Measurements from ENCODE around the gene PPP1R15A.
"Not testable (repeated sequence)": the region's sequence is repeated elsewhere in the genome, so short reads cannot be mapped to it uniquely, and the experiment has no call there.

PPP1R15A gene

DNA sequence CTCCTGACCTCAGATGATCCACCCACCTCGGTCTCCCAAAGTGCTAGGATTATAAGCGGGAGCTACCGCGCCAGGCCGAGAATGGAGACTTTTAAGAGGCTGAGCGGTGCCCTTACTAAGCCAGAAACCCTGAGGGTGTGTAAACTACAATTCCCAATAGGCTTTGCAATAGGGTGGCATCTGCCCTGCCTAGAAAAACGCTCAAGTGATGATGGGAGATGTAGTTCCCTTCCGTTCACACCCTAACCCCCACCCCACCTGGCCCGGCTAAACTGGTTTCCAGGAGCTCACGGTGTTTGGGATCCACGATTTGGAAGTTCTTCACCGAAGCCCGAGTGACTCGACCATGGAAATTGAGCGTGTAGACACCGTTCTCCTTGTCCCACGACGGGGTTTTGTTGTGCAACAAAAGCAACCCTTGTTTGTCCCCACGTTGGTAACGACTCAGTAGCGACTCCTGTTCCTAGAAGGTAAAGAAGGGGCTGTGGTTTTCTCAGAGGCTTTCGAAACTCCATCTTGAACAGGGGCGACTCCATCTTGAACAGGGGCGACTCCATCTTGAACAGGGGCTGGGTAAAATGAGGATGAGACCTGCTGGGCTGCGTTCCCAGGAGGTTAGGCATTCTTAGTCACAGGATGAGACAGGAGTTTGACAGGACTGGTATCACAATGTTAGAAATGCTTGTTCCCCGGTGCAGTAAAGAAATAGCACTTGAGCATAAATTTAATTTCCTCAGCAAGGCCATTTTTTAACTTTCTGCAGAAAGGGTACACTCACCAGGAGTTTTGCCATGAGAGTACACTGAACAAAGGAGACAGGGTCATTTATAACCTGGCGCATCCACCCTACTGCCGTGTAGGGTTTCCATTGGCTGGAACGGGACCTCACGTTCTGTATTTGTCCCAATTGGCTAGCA, 9.8 kb downstream of the PPP1R15A start:
- DNase-seq (ENCODE audit: low spot score): no peak

DNA sequence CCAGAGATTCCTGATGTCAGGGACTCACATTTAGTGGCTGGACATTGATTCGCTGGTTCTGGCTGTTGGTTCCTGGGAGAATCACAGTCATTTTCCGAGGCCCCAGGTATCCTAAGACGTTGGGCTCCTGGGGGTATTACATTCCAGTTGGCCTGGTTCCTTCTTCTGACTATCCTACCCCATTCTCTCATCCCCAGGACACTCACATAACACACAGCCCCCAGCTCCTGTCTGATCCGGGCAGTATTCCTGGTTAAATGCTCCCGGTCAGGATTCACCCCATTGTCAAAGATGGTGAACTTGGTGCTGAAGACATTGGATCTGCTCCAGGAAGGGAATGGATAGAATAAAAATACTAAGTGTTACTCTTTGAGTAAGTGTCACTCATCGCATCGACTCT, 11.5 kb downstream of the PPP1R15A start:
- no peak for DNase-seq (ENCODE audit: low spot score)

DNA sequence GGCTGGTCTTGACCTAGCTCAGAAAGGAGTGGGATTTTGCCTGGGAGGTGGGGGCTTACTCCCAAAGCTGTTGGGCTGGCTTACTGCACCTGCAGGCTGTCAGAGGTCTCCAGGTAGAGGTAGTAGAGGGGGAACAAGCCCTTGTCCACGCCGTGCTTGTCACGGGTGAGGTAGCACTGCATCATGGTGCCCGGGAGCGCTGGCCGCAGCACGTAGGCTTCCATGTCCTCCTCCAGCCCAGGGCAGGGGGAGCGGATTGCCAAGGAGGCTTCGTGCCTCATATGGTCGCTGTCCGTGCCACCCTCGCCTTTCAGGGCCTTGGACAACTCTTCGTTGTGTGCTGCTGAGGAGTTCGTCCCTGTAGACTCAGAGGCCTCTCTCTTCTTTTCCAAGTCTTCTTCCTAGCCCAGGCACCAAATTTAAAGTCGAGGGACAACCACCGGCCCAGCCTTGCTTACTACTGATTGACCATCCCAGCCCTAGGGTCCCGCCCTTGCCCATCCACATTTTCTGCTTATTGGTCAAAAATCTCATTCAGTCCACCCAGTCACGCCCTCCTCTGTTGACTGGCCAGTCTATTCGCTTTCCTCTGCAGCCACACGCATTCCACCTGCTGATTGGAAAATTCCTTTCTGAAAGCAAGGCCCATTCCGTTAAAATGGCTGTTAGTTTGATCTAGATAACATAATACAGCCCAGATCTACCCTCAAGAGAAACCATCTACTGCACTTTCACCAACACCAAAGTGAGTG, 15.8 kb downstream of the PPP1R15A start:
- DNase-seq (ENCODE audit: low spot score): no peak

DNA sequence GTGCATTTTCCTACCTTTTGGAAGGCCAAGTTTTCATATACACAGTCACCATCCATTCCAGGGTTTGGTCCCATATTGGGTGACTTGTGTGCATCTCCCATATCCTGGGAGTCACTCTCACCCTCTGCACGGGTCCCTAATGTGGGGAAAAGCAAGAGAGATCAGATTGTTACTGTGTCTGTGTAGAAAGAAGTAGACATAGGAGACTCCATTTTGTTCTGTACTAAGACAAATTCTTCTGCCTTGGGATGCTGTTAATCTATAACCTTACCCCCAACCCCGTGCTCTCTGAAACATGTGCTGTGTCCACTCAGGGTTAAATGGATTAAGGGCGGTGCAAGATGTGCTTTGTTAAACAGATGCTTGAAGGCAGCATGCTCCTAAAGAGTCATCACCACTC, 17.3 kb downstream of the PPP1R15A start:
- not testable (repeated sequence) for DNase-seq (ENCODE audit: low spot score)

DNA sequence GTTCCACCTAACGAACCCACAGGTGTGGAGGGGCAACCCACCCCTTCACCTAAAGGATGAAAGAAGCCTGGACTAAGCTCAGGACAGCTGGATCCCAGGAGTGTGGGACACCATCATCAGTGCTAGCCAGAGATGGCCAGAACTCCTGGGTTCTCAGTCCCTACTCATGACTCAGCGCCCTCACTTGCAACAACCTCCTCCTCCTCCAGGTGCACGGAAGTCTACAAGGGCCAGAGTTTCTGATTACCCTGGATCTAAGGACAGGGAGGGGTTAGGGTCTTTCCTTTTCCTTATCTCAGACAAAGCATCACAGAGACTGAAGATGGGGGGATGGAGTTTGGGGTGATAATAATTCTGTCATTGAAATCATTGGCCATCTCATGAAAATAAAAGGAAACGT, 18.3 kb downstream of the PPP1R15A start:
- no peak for DNase-seq (ENCODE audit: low spot score)

DNA sequence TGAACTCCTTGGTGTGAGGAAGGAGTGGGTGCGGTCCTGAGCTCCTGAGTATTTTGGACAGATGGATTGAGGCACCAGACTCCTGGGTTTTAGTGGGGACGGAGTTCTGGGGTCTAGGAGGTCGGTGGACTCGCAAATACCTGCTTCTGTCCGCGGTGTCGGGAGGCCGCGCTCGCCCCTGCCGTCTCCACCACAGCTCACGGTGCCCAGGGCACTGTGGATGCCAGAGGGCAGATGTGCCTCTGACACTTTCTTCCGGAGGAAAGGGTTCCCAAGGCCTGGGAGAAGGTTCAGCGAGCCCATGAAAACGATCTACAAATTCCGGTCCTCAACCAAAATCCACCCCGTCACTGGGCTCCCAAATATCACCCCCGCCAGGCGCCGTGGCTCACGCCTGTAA, 23.0 kb downstream of the PPP1R15A start:
- no peak for DNase-seq (ENCODE audit: low spot score)

DNA sequence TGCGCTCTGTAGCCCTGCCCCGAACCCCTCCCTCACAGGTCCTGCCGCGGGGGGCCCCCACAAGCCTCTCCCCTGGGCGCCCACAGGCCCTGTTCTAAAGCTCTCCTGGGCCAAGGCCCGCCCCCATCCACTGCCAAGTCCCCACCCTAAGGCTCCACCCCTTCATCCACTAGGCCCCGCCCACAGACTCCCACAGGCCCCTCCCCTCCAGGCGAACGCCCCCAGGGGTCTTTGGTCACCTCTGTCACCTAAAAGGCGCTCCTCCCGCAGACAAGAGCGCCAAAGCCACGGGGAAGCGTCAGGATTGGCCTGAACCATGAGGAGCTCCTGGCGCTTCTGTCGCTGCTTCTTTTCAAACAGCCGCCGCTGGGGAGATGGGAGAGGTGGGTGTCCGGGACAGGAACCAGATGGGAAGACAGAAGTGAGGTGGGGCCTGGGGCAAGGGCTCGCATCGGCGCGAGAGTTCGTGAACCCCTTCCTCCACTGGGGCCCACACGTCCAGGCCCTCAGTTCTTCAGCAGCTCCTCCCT, 24.0 kb downstream of the PPP1R15A start:
- DNase-seq (ENCODE audit: low spot score): no peak

DNA sequence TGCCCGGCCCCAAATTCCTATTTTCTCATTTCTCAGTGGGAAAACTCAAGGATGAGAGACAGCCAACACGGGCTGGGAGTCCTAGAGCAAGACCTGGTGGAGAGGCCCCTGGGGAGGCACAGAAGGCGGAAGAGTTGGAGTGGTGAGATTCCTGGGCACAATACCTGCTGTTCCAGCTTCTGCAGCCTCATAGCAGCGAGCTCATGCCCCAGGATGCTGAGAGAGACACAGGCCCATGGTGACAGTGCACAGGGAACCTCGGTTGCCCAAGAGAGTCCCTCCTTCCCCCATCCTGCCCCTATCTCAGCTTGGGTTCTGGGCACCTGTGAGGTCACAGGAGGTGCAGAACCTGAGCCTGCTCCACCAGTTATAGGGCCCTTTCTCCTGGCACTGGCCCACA, 25.0 kb downstream of the PPP1R15A start:
- no peak for DNase-seq (ENCODE audit: low spot score)

DNA sequence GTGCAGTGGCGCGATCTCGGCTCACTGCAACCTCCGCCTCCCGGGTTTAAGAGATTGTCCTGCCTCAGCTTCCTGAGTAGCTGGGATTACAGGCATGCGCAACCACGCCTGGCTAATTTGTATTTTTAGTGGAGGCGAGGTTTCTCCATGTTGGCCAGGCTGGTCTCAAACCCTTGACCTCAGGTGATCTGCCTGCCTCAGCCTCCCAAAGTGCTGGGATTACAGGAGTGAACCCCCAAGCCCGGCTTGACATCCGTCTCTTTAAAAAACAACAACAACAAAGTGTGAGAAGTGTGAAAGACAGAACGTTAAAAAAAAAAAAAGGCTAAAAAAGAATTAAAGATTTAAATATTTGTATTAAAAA, 27.1 kb downstream of the PPP1R15A start:
- not testable (repeated sequence) for DNase-seq (ENCODE audit: low spot score)

DNA sequence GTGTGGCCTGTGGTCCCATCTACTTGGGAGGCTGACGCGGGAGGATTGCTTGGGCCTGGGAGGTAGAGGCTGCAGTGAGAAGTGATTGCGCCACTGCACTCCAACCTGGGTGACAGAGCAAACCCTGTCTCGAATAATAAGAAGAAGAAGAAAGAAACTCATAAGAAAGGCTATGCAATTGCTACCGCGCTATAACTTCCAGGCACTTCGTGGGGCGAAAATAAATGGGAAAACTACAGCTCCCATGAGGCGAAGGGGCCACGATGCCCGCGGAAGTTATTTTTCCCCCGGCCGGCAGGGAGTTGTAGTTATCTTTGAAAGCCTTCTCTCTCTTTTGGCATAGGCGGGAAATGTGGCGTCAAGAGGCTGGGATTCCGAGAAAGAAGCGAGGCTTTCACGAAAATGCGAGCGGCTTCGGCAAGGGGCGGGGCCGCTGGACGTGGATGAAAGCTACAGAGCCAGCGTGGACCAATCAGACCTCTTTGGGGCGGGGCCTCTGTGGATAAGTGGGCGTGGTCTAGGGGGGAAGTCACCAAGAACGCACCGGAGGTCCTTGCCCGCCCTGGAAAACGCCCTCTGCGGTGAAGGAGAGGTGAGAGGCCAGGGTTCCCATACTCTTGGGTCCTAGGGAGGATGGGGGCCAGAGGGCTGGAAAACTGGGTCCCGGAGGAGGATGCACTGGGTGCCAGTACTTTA, 27.7 kb downstream of the PPP1R15A start, which contains the start of gene NUCB1:
Gene NUCB1, plus strand, starts transcription at position 532 of the 696 bp plus-strand sequence. CDS start 485 bp downstream, outside the sequence.
- peak; percentile 94 for DNase-seq (ENCODE audit: low spot score)

DNA sequence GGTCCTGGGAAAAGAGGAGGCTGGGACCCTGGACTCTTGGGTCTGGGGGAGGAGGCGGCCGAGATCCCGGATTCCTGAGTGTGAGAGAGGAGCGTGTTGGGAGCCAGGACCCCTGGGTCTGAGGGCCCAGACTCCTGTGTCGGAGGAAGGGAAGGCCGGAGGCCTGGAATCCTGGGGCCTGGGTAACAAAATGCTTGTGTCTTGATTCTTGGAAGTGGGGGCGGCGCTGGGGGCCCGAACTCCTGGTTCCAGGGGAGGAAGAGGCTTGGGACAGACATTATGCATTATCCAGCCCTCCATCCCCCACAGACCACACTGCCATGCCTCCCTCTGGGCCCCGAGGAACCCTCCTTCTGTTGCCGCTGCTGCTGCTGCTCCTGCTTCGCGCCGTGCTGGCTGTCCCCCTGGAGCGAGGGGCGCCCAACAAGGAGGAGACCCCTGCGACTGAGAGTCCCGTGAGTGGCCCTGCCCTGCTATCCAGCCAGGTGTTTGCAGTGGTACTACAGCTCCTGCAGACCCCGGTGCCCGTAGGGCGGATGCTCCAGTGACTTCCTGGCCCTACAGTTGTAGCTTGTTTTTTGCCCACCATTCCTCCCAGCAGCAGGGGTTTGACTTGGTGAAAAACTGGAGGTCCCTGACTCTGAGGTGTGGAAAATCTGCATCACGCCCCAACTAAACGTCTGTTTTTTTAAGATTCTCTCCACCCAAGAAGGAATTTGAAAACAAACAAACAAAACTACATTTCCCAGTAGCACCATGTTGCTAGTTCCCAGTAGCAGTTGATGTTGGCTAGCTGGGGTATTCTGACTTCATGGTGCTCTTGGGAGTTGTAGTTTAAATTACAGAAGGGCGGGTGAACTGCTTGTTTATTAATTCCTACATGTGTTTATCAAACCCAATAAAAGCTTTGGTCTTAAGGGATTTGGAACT, 28.5 kb downstream of the PPP1R15A start:
- DNase-seq (ENCODE audit: low spot score): peak; percentile 55

DNA sequence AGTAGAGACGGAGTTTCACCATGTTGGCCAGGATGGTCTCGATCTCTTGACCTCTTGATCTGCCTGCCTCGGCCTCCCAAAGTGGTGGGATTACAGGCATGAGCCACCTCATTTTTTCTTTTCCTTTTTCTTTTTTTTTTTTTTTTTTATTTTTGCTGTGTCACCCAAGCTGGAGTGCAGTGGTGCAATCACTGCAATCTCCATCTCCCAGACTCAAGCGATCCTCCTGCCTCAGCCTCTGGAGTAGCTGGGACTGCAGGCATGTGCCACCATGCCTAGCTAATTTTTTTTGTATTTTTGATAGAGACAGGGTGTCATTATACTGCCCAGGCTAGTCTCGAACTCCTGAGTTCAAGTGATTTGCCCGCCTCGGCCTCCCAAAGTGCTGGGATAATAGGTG, 30.1 kb downstream of the PPP1R15A start:
- not testable (repeated sequence) for DNase-seq (ENCODE audit: low spot score)

DNA sequence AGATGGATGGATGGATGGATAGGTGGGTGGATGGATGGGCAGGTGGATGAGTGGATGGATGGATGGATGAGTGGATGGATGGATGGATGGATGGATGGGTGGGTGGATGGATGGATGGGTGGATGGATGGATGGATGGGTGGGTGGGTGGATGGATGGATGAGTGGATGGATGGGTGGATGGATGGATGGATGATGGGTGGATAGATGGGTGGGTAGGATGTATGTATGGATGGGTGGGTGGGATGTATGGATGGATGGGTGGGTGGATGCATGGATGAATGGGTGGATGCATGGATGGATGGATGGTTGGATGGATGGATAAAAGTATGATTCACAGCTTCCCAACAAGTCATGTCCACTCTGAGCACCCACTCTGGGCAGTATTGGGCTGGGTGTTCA, 31.6 kb downstream of the PPP1R15A start:
- not testable (repeated sequence) for DNase-seq (ENCODE audit: low spot score)

DNA sequence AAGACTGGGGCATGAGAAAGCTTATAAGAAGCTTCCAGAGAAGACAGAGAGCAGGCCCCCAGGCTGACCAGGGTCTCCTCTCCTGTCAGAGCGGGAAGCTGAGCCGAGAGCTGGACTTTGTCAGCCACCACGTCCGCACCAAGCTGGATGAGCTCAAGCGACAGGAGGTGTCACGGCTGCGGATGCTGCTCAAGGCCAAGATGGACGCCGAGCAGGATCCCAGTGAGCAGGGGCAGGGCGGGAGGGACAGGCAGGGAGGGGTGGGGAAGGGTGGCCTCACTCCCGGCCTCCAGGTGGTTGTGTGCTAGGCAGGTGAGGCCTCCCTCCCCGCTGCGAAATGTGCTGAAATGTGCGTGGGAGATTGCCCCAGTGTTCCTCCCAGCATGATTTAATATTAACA, 33.4 kb downstream of the PPP1R15A start:
- DNase-seq (ENCODE audit: low spot score): no peak

DNA sequence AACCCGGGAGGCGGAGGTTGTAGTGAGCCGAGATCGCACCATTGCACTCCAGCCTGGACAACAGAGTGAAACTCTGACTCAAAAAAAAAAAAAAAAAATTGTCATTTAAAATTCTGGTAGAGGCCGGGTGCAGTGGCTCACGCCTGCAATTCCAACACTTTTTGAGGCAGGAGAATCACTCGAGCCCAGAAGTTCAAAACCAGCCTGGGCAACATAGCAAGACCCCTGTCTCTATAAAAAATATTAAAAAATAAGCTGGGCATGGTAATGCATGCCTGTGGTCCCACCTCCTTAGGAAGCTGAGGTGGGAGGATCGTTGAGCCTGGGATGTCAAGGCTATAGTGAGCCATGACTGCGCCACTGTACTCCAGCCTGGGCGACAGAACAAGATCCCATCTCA, 34.1 kb downstream of the PPP1R15A start:
- DNase-seq (ENCODE audit: low spot score): no peak

DNA sequence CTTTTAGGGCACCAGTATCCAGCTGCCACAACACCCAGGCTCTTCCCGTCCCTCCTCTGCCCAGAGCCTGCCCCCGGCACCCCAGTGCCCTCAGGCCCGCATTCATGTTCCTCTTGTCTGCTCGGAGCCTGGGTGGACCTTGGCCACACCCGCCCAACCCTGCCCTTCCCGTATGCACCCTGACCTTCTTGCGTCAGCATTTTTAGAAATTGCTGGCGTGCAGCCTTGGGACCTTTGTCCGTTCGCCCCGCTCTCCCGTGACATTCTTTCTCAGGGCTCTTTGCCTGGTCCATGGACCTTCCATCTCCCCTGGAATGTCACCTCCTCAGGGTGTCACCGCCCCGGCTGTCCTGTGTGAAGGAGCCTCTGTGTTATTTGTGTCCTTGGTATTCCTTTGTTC, 35.5 kb downstream of the PPP1R15A start:
- peak; percentile 57 for DNase-seq (ENCODE audit: low spot score)

DNA sequence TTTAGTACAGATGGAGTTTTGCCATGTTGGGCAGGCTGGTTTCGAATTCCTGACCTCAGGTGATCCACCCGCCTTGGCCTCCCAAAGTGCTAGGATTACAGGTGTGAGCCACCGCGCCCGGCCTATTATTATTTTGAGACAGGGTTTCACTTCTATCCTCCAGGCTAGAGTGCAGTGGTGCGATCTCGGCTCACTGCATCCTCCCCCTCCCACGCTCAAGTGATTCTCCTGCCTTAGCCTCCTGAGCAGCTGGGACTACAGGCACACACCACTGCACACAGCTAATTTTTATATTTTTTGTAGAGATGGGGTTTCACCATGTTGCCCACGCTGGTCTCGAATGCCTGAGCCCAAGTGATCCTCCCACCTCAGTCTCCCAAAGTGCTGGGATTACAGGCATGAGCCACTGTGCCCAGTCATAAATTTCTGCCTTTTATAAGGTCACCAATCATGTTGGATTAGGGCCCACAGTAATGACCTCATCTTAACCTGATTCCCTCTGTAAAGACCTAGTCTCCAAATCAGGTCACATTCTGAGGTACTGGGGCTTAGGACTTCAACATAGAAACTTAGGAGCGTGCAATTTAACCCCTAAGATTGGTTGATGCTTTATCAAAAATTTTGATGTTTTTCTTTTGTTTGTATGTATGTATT, 37.3 kb downstream of the PPP1R15A start:
- not testable (repeated sequence) for DNase-seq (ENCODE audit: low spot score)

DNA sequence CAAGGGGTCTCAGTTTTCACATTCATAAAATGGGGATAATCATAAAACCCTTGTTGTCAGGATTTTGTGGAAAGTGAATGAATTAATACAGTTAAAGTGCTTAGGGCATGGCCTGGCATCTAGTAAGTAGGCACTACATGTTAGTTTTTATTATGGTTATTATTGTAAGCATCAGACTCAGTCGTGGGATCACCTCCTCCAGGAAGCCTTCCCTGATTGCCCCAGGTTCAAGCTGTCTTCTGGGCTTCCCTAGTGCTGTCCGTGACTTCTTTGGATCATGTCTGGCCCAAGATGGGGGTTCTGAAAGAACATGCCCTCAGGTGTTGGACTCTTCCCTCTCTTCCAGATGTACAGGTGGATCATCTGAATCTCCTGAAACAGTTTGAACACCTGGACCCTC, 38.6 kb downstream of the PPP1R15A start:
- DNase-seq (ENCODE audit: low spot score): no peak

DNA sequence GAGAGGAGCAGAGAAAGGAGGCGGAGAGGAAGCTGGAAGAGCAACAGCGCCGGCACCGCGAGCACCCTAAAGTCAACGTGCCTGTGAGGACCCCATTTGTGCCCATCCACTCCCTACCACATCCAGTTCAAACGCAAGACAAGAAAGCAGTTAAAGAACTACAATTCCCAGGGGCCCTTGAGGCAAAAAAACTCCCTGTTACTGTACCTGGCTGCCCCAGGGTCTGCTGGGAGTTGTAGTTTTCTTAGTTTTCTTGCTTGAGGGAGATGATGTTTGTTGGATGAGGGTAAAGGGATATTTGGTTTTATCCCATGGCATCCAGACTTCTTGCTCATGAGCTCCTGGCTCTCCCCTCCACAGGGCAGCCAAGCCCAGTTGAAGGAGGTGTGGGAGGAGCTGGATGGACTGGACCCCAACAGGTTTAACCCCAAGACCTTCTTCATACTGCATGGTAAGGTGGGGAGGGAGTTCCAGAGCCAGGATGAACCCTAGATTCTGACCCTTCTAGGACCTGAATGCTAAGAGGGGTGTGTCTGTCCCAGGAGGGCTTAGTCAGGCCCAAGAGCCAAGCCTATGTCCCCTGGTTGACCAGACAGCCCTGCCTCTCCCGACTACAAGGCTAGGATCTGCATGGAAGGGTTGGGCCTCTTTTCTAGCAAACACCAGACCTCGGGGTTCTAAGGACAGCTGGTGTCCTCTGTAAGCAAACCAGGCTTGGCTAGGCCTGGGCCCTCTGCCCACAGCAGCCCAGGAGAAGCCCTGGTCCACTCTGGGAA, 41.1 kb downstream of the PPP1R15A start:
- no peak for DNase-seq (ENCODE audit: low spot score)

DNA sequence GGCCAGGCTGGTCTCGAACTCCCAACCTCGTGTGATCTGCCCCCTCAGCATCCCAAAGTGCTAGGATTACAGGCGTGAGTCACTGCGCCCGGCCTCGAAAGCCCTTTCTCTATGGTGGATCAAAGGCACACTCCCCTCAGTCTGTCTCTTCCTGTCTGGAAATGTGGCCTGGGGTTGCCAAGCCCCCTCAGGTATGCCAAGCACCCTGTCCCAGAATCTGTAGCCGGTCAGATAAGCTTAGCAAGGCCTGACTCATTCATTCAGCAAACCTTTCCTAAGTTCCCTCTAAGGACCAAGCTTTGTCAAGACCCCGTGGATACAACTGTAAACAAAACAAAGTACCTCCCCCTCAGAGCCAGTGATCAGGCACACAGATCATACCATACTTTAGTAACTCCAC, 42.0 kb downstream of the PPP1R15A start:
- DNase-seq (ENCODE audit: low spot score): no peak
